Fibroblast of pulmonary artery (primary cell): ENCODE data around the gene CLCN4.

Source experiments
- DNase-seq: peaks from one replicate; pipeline ENCODE4 v3.0.0-alpha.2; 2010; ENCODE audit warnings: low read depth
- H3K4me3 ChIP-seq: replicated peaks from 2 replicates; pipeline ENCODE4 v1.5.1; 2011; ENCODE audit warnings: low read depth, mild to moderate bottlenecking, control low read depth, low read length, moderate library complexity
- TF ChIP-seq, protein P1 (sequence below): IDR thresholded peaks from 2 replicates; pipeline ENCODE4 v1.5.1; 2011; ENCODE audit warnings: mild to moderate bottlenecking, control low read depth, low read length, inconsistent platforms; ENCODE audit errors: missing control alignments

The CLCN4 gene

DNA sequence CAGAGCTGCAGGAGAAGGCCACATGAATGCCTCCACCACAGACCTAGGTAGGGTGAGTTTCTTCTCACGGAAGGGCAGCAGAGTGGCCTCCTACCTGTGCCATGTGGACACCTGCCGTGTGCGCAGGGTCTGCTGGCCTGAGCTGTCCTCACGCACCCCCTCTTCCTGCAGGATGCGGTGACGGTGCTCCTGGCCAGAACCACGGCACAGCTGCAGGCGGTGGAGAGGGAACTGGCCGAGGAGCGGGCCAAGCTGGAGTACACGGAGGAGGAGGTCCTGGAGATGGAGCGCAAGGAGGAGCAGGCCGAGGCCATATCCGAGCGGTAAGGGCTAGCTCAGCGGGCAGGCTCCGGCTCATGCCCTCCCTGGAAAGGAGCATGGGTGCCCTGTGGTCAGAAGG is 28.4 kb upstream of the CLCN4 start:
- TF ChIP-seq, protein P1, sequence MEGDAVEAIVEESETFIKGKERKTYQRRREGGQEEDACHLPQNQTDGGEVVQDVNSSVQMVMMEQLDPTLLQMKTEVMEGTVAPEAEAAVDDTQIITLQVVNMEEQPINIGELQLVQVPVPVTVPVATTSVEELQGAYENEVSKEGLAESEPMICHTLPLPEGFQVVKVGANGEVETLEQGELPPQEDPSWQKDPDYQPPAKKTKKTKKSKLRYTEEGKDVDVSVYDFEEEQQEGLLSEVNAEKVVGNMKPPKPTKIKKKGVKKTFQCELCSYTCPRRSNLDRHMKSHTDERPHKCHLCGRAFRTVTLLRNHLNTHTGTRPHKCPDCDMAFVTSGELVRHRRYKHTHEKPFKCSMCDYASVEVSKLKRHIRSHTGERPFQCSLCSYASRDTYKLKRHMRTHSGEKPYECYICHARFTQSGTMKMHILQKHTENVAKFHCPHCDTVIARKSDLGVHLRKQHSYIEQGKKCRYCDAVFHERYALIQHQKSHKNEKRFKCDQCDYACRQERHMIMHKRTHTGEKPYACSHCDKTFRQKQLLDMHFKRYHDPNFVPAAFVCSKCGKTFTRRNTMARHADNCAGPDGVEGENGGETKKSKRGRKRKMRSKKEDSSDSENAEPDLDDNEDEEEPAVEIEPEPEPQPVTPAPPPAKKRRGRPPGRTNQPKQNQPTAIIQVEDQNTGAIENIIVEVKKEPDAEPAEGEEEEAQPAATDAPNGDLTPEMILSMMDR = no peak
- DNase-seq = no peak
- no peak overlapping the region for H3K4me3 ChIP-seq

DNA sequence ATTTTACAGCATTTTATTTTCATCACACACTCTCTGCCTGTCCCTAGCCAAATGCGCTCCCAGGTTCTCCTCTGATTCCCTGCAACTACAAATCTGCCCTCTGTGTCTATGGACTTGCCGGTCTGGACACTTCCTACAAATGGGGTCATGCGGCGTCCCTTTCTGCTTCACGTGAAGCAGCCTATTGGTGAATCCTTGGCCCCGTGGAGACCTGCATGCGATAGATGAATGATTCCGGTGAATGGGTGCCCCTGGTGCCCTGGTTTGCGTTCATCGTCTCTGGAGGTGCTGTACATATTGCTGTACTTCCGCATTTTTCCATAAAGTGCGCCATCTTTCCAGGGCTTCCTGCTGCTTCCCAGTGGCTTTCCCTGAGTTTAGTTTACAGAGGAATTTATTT is 27.5 kb upstream of the CLCN4 start:
- no peak overlapping the region for H3K4me3 ChIP-seq
- no peak for DNase-seq
- TF ChIP-seq, protein P1 = no peak

DNA sequence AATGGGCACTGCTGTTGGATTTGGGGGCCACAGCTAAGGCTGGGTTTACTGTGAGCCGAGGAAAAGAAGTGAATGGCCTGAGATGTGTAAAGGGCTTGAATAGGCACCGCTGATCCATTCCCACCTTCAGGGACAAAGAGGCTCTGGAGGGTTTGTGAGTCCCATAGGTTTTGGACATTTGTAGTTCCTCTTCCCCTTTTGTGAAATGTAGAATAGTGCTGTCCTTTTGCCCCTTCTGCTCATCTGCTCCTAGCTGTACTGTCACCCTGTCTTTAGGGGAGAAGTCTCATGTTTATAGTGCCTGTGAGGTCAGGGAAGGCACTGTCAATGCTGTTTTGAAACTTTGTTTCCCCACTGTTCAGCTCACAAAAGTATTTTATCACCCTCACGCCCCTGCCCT is 26.4 kb upstream of the CLCN4 start:
- no peak overlapping the region for H3K4me3 ChIP-seq
- DNase-seq = no peak
- TF ChIP-seq, protein P1 = no peak

DNA sequence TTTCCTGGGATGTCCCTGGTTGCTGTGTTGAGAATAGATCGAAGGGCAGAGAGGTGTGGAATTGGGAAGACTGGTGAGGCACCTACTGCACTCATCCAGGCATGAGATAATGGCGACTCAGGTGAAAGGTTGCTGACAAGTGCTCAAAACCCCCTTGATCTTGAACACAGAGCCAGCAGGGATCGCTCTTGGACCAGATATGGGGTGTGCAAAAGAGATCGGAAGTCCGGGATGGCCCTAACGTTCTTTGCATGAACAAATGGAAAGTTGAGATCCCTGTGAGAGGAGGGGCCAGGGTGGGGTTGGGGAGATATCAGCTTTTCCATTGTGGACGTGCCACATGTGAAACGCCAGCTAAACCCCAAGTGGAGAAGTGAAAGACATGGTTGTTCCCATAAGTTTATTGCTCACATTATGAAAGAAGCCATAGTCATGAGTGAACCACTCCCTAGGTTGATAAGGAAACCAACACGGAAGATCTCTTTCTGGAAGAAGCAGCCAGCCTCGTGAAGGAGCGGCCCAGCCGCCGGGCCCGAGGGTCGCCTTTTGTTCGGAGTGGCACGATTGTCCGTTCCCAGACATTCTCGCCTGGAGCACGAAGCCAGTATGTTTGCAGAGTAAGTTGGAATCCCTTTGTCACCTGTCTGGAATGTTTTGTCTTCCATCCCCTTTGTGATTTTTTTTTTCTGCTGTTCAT is 22.6 kb upstream of the CLCN4 start:
- H3K4me3 ChIP-seq = no peak overlapping the region
- TF ChIP-seq, protein P1 = no peak
- DNase-seq = no peak

DNA sequence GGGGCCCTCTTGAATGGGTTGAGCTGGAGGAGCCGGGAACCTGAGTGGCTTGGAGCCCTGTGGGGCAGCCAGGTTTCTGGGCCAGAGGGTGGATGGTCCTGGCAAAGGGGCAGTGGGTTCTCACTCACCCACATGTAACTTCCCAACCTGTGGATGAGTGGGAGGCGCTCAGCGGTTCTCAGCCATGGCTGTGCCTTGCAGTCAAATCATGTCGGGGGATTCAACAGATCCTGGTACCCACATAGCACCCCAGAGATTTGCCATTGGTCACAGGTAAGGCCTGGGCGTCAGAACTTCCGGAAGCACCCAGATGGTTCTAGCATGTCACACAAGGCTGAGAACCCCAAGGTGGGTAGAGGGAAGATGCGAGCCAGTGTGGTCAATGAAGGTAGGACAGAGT is 21.9 kb upstream of the CLCN4 start:
- DNase-seq = no peak
- TF ChIP-seq, protein P1 = no peak
- no peak overlapping the region for H3K4me3 ChIP-seq

DNA sequence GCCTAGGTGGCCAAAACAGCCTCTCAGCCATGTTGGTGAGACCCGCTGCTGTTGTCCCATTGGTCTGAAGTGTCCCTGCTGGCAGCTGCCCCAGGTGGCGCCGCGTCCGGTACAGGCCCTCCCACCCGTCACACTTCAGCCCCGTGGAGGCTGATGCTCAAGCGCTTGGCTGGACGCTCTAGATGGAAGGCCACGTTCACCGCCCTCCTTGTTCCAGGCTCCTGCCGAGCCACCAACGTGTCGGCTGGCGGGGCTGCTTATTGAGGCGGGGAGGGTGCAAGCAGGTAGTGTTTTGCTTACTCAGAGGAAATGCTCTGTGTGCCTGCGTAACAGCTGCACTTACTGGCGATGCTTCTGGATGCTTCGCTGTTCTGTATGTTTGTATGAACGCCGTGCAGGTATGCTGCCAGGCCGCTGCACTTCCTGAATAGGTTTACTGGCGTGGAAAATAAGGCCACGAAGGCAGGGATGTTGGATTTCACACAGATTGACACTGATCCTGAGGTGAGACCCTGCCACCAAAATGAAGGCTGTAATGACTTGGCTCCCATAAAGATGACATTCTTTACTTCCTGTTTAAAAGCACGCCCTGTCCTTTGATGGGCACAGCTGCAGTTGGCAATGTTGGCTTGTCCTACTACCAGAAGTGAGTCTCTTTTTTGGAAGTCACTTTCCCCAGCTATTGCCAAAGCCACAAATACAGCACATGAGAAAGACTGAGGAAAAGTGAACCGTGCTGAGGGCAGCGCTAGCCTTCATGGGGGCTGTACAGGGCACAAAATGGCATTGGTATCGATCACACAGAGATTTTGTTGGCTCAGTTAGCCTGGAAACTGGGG is 21.0 kb upstream of the CLCN4 start:
- DNase-seq = no peak
- H3K4me3 ChIP-seq = no peak overlapping the region
- TF ChIP-seq, protein P1 = no peak
